GM10266 (cell line): ENCODE data around the gene CTU2.

Source experiments
- DNase-seq: peaks from one replicate; pipeline ENCODE4 v3.0.0; 2012; ENCODE audit errors: extremely low spot score
- TF ChIP-seq, protein P1 (sequence below): IDR thresholded peaks from 2 replicates; pipeline ENCODE4 v1.5.1; 2012; ENCODE audit warnings: mild to moderate bottlenecking, low read depth; ENCODE audit not compliant: control insufficient read depth, insufficient read depth; ENCODE audit errors: missing control alignments

Gene CTU2

DNA sequence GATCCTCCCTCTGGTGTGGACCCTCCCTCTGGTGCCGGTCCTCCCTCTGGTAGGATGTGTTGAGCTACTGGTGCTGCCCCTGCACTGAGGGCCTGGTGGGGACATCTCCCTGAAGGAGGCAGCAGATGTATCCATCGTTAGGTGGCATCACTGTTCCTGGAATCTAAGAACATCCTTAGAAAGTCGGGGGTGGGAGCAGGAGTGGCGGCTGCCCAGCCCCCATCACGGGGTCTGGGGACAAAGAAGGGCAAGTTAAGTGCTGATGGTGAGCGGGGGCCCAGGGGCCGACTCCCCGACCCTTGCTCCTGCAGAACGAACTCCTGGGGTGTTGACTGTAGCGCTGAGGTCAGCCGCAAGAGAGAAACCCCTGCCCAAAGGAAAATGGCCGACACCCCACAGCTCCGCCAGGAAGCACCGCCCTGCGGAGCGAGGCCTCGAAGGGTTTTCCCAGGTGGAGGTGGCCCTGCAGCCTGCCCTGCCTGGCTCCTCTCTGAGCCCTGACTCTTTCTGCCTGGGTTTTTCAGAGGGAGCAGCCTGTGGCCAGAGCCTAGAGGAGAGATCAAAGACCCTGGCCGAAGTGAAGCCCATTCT is 5.5 kb downstream of the CTU2 start:
- TF ChIP-seq, protein P1, sequence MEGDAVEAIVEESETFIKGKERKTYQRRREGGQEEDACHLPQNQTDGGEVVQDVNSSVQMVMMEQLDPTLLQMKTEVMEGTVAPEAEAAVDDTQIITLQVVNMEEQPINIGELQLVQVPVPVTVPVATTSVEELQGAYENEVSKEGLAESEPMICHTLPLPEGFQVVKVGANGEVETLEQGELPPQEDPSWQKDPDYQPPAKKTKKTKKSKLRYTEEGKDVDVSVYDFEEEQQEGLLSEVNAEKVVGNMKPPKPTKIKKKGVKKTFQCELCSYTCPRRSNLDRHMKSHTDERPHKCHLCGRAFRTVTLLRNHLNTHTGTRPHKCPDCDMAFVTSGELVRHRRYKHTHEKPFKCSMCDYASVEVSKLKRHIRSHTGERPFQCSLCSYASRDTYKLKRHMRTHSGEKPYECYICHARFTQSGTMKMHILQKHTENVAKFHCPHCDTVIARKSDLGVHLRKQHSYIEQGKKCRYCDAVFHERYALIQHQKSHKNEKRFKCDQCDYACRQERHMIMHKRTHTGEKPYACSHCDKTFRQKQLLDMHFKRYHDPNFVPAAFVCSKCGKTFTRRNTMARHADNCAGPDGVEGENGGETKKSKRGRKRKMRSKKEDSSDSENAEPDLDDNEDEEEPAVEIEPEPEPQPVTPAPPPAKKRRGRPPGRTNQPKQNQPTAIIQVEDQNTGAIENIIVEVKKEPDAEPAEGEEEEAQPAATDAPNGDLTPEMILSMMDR = no peak
- DNase-seq = no peak

DNA sequence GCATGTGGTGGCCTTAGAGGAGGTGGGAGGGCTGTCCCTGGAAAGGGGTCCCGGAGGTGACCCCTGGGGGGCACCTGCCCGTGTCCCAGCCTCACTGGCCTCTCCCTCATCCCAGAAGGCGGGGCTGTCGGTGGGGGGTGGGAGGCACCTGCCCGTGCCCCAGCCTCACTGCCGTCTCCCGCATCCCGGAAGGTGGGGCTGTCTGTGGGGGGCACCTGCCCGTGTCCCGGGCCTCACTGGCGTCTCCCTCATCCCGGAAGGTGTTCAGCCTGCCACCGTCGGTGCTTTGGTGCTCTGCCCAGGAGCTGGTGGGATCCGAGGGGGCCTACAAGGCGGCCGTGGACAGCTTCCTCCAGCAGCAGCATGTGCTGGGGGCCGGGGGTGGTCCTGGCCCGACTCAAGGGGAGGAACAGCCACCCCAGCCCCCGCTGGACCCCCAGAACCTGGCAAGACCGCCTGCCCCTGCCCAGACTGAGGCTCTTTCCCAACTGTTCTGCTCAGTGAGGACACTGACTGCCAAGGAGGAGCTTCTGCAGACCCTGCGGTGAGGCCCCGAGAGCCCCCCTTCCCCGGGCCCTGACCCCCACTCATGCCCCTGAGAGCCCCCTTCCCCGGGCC is 6.2 kb downstream of the CTU2 start:
- DNase-seq = no peak
- TF ChIP-seq, protein P1 = no peak

DNA sequence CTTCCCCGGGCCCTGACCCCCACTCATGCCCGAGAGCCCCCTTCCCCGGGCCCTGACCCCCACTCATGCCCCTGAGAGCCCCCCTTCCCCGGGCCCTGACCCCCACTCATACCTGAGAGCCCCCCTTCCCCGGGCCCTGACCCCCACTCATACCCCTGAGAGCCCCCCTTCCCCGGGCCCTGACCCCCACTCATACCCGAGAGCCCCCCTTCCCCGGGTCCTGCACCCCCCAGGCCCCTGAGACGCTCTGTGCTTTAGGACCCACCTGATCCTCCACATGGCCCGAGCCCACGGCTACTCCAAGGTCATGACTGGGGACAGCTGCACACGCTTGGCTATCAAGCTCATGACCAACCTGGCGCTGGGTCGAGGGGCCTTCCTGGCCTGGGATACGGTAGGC is 6.8 kb downstream of the CTU2 start:
- TF ChIP-seq, protein P1 = no peak
- DNase-seq = no peak

DNA sequence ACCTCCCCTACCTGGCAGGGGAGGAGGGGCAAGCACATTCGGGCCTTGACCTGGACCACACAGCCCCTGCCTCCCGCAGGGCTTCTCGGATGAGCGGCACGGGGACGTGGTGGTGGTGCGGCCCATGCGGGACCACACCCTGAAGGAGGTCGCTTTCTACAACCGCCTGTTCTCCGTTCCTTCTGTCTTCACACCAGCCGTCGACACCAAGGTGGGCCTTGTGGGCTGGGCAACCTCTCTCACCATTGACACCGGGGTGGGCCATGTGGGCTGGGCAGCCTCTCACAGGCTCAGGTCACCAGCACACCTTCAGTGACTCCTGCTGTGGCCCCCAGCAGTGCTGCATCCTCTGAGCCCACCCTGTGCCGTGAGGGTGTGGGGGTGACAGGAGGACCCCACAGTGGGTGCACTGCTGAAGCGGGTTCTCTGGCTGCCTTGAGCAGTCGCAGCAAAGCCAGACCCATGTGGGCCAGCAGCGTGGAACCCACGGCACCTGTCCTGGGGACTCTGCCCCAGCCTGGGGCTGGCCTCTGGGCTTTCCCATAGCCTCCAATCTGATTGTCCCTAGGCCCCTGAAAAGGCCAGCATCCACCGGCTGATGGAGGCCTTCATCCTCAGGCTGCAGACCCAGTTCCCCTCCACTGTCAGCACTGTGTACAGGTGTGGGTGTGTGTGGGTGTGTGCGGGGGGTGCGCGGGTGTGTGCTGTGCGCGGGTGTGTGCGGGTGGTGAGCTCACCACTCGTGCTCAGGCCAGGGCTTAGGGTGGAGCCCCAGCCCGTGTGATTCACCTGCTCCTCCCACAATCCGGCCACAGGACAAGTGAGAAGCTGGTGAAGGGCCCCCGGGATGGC is 7.5 kb downstream of the CTU2 start:
- TF ChIP-seq, protein P1 = no peak
- no peak for DNase-seq

DNA sequence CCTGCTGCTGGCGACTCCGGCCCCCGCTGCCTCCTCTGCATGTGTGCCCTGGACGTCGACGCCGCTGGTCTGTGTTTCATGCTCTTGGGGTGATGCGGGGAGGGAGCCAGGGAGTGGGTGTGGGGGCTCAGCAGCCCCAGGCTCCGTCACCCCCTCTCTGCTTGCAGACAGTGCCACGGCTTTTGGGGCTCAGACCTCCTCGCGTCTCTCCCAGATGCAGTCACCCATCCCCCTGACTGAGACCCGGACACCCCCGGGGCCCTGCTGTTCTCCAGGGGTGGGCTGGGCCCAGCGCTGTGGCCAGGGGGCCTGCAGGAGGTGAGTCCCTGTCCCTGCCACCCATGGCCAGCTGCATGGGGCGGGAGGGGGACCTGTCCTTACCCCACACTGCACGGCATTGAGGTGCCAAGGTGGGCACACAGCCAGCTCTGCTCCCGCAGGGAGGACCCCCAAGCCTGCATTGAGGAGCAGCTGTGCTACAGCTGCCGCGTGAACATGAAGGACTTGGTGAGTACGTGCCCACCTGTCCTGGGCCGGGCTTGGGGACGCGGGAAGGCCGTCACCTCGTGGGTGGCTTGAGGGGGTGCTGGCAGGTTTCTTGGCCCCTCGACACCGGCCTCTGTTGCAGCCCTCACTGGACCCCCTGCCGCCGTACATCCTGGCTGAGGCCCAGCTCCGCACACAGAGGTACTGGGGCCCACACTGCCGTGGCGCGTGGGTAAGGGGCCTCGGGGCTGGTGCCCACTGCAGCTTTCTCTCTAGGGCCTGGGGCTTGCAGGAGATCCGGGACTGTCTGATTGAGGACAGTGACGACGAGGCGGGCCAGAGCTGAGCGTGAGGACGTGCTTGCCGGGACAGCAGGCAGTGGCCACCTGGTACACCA is 8.4 kb downstream of the CTU2 start:
- no peak for DNase-seq
- TF ChIP-seq, protein P1 = no peak

DNA sequence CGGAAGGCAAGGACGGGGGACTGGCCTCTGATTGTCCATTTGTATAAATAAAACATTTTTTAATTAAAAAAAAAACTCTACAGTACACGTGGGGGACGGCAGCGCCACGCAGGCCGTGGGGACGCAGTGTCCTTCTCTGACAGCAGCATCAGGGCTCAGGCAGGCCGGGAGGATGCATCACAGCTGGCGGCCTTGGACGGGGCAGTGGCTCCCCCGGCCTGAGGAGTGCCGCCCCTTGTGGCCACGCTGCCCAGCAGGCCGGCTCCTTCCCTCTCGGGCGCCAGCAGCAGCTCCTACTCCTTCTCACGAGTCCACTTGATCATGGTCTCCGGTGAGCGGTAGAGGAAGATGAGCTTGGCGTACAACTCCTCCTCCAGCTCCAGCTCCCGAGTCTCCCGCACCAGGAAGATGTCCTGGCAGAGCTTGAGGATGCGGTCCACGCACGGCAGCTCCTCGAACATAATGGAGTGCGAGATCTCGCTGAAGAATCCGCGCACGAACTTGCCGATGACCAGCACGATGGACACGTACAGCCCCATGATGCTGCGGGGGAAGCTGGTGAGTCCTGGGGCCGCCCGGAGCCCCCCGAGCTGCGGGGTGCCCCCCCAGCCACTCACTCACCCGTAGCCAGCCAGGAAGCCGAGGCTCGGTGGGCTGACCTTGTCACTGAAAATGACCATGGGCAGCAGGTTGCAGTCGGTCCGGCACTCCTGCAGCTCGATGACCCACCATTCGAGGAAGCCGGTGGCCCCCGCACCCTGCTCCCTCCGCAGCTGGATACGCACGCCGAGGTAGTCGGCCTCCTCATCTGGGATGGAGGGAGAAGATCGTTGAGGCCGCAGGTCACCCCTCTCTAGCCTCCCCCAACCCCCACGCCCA is 9.2 kb downstream of the CTU2 start:
- no peak for DNase-seq
- TF ChIP-seq, protein P1 = no peak
